ENCODE data around the gene MRPL38. TPM values are rescaled to one million over a fixed set of nuclear protein-coding genes. Genes with fewer than 3 reads are reported as not detected.

MRPL38 gene
- total RNA-seq, 4 donors from 2014 or later: 41.7 to 113 (median 50.2) TPM

DNA sequence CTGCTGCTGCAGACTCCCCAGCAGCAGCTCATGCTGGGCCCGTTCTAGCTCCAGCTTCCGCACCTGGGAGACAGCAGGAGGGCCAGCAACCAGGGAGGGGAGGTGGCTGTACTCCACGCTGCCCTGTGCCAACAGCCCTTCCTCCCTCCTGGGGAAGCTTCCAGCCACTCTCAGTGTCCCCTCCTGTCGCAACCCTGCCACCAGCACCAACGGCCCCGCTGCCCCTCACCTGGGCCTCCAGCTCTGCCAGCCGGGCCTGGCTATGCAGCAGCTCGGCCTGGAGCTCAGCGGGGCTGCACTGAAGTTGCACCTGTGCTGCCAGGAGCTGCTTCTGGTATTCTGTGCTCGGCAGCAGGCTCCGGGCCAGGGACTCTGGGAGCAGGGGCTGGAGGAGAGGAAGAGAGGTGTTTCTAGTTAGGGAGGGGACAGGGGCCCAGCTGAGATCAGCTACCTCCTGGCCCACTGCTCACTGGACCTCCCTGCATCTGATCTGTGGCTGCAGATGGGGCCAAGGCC is 15.4 kb upstream of the MRPL38 start:
- Histone ChIP-seq H3K27ac (no peak overlapping the region), H3K36me3 (peaks cover 29% of the 10 kb centered on the region), H3K4me3 (no peak overlapping the region), H3K27me3 (no peaks in the 10 kb centered on the region), H3K9me3 (no peaks in the 10 kb centered on the region), H3K4me1 (peaks cover 8% of the 10 kb centered on the region)
- DNase-seq (ENCODE audit: low spot score in 2 of 2): no peak
- TF ChIP-seq EP300 (IDR thresholded peaks at IDR 0.05) (no peak), POLR2A (IDR thresholded peaks at IDR 0.05) (no peak), POLR2AphosphoS5 (IDR thresholded peaks at IDR 0.05) (no peak)
- TF ChIP-seq, protein P1, sequence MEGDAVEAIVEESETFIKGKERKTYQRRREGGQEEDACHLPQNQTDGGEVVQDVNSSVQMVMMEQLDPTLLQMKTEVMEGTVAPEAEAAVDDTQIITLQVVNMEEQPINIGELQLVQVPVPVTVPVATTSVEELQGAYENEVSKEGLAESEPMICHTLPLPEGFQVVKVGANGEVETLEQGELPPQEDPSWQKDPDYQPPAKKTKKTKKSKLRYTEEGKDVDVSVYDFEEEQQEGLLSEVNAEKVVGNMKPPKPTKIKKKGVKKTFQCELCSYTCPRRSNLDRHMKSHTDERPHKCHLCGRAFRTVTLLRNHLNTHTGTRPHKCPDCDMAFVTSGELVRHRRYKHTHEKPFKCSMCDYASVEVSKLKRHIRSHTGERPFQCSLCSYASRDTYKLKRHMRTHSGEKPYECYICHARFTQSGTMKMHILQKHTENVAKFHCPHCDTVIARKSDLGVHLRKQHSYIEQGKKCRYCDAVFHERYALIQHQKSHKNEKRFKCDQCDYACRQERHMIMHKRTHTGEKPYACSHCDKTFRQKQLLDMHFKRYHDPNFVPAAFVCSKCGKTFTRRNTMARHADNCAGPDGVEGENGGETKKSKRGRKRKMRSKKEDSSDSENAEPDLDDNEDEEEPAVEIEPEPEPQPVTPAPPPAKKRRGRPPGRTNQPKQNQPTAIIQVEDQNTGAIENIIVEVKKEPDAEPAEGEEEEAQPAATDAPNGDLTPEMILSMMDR (IDR thresholded peaks at IDR 0.05): no peak
- 87% methylated on average over 9 of the region's 11 CpGs for WGBS

DNA sequence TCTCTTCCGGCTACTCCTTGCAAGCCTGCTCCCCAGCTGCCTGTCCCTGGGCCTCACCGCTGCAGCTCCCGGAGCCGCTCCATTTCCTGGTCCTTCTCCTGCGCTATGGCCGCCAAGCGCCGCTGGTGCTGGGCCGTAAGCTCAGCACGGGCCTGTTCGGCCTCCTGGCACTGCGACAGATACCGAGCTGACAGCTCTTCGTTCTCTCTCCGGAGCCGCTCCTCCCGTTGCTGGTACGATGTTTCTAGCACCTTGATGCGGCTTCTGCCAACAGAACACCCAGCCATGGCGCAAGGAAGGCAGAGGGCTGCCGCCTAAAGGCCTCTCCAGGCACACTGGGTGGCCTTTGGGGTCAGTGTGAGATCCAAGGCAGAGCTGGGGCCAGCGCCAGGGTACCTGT is 14.9 kb upstream of the MRPL38 start:
- Histone ChIP-seq H3K4me3 (no peak overlapping the region), H3K36me3 (peaks cover 32% of the 10 kb centered on the region), H3K27me3 (no peaks in the 10 kb centered on the region), H3K27ac (no peak overlapping the region), H3K9me3 (no peaks in the 10 kb centered on the region), H3K4me1 (peaks cover 8% of the 10 kb centered on the region)
- WGBS: 90% methylated on average over 19 of the region's 22 CpGs
- TF ChIP-seq EP300 (IDR thresholded peaks at IDR 0.05) (no peak), POLR2A (IDR thresholded peaks at IDR 0.05) (no peak), POLR2AphosphoS5 (IDR thresholded peaks at IDR 0.05) (no peak)
- TF ChIP-seq, protein P1 (IDR thresholded peaks at IDR 0.05): no peak
- DNase-seq (ENCODE audit: low spot score in 2 of 2): no peak

DNA sequence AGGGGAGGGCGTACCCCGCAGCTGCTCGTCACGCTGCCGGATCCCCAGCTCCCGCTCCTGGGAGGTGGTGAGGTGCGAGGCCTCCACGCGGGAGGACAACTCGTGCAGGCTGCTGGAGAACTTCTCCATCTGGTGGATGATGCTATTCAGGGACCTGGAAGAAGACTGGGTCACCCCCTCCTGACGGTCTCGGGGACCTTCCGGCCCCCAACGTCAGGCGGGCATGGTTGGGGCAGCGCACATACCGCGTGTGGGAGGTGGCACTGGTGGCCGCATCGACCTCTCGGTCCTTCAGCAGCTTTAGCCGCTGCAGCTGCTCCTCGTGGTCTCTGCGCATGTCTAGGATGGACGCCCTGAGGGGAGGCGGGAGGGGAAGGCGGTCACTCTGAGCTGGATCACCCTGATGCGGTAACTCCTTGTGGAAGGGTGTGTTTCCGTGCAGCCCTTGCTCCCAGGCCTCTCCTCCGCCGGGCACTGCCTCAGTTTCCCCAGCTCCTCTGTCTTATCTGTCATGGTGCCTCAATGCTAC is 13.3 kb upstream of the MRPL38 start:
- 98% methylated on average over 11 of the region's 31 CpGs for WGBS
- Histone ChIP-seq H3K36me3 (peaks cover 41% of the 10 kb centered on the region), H3K9me3 (no peaks in the 10 kb centered on the region), H3K27ac (no peak overlapping the region), H3K4me3 (no peak overlapping the region), H3K4me1 (peaks cover under 1% of the 10 kb centered on the region), H3K27me3 (no peaks in the 10 kb centered on the region)
- TF ChIP-seq EP300 (IDR thresholded peaks at IDR 0.05) (no peak), POLR2AphosphoS5 (IDR thresholded peaks at IDR 0.05) (no peak), POLR2A (IDR thresholded peaks at IDR 0.05) (no peak)
- TF ChIP-seq, protein P1 (IDR thresholded peaks at IDR 0.05): no peak
- no peak for DNase-seq (ENCODE audit: low spot score in 2 of 2)

DNA sequence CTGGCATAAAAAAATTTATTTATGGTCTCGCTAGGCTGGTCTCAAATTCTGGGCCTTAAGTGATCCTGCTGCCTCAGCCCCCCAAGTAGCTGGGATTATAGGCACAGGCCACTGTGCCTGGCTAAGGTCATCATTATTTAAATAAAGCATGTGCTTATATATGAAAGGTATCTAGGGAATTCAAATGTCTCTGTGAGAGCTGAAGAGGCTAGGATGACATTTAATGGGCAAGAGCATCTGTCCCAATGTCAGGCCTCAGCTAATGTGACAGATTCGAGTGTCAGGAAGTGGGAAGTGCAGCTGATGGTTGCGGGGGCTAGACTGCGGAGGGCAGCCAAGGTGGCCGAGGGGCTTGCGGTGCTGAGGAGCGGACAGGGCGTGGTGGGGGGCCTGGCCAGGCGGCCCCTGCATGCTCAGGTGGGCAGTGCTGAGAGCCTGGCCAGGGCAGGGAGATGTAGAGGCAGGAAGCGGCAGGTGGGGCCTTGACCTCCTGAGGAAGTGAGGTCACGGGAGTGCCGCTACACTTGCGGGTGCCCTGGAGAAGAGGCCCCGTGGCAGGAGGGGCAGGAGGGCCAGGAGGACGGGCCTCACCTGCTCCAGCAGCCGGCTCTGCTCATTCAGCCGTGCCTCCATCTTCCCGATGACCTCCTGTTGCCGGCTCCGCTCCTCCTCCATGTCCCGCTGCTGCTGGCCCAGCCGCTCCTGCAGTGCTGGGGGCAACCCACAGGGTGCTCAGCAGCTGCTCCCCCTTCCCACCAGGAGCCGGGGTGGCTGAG is 12.6 kb upstream of the MRPL38 start:
- Histone ChIP-seq H3K9me3 (no peaks in the 10 kb centered on the region), H3K4me1 (no peaks in the 10 kb centered on the region), H3K27me3 (no peaks in the 10 kb centered on the region), H3K36me3 (peaks cover 34% of the 10 kb centered on the region), H3K4me3 (no peak overlapping the region), H3K27ac (no peak overlapping the region)
- no peak for TF ChIP-seq EP300 (IDR thresholded peaks at IDR 0.05)
- no peak for DNase-seq (ENCODE audit: low spot score in 2 of 2)
- 94% methylated on average over 19 of the region's 23 CpGs for WGBS

DNA sequence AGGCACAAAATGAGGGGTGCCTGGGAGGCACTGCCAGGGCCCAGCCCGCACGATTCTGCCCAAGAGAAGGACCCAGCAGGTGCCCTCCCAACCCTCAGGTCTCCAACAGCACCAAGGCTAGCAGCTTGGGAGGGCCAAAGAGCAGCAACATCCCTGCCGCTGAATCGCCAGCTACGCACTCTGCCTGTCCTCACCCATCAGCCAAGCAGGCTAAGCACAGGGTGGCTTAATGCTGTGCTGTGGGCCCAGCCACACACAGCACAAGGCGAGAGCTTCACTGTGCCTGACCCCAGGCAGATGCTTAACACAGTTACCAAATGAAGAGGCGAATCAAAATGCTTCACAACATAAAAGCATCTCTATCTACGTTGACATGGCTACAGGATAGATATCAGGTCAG is 10.6 kb upstream of the MRPL38 start:
- H3K4me3 ChIP-seq: no peak overlapping the region
- 91% methylated on average over 8 of the region's 8 CpGs for WGBS
- DNase-seq (ENCODE audit: low spot score in 2 of 2): no peak
- no peak for TF ChIP-seq EP300 (IDR thresholded peaks at IDR 0.05)
- TF ChIP-seq POLR2A (IDR thresholded peaks at IDR 0.05): no peak
- TF ChIP-seq POLR2AphosphoS5 (IDR thresholded peaks at IDR 0.05): no peak
- TF ChIP-seq, protein P1 (IDR thresholded peaks at IDR 0.05): no peak
- peaks cover 11% of the 10 kb centered on the region for H3K4me1 ChIP-seq
- H3K9me3 ChIP-seq: no peaks in the 10 kb centered on the region
- no peaks in the 10 kb centered on the region for H3K27me3 ChIP-seq
- H3K27ac ChIP-seq: no peak overlapping the region
- H3K36me3 ChIP-seq: peaks cover 29% of the 10 kb centered on the region

Data from suprapubic skin (tissue), 4 donors.